ENCODE data around the gene TRAM1L1. TPM values are rescaled to one million over a fixed set of nuclear protein-coding genes. Genes with fewer than 3 reads are reported as not detected.

Gene TRAM1L1
- total RNA-seq, 4 donors from 2014 or later = 0.58 to 1.7 (median 1.5) TPM

GRCh38 chr4:117077760-117078159, 7.6 kb downstream of the TRAM1L1 start:
- no peaks in the 10 kb centered on the region for H3K4me1 ChIP-seq
- peaks cover 0 to 5% (median 0%) of the 10 kb centered on the region in 3 donors for H3K9me3 ChIP-seq
- no peaks in the 10 kb centered on the region for H3K27me3 ChIP-seq
- ATAC-seq = no peak
- no peaks in the 10 kb centered on the region for H3K36me3 ChIP-seq
- no peak for TF ChIP-seq EP300 (IDR thresholded peaks at IDR 0.05)
- TF ChIP-seq POLR2A (IDR thresholded peaks at IDR 0.05) = no peak
- no peak for TF ChIP-seq POLR2AphosphoS5 (IDR thresholded peaks at IDR 0.05)
- TF ChIP-seq CTCF (IDR thresholded peaks at IDR 0.05) = no peak
- no peak overlapping the region for H3K4me3 ChIP-seq
- WGBS, 2 donors (ENCODE audit: low coverage in 1 of 2) = 71 to 82% methylated on average over 2 of the region's 2 CpGs
- no peak overlapping the region for H3K27ac ChIP-seq

GRCh38 chr4:117068120-117068519, 17.3 kb downstream of the TRAM1L1 start:
- H3K27ac ChIP-seq = no peak overlapping the region
- H3K4me1 ChIP-seq = no peaks in the 10 kb centered on the region
- no peaks in the 10 kb centered on the region for H3K9me3 ChIP-seq
- WGBS, 2 donors (ENCODE audit: low coverage in 1 of 2) = 83 to 91% methylated on average over 3 of the region's 3 CpGs
- H3K36me3 ChIP-seq = no peaks in the 10 kb centered on the region
- H3K27me3 ChIP-seq = no peaks in the 10 kb centered on the region
- TF ChIP-seq POLR2A (IDR thresholded peaks at IDR 0.05) (no peak), POLR2AphosphoS5 (IDR thresholded peaks at IDR 0.05) (no peak), CTCF (IDR thresholded peaks at IDR 0.05) (no peak), EP300 (IDR thresholded peaks at IDR 0.05) (no peak)
- ATAC-seq = no peak
- no peak overlapping the region for H3K4me3 ChIP-seq

GRCh38 chr4:117063961-117064696, 21.2 kb downstream of the TRAM1L1 start:
- H3K4me1 ChIP-seq = no peaks in the 10 kb centered on the region
- H3K27ac ChIP-seq = no peak overlapping the region
- no peak for ATAC-seq
- TF ChIP-seq POLR2AphosphoS5 (IDR thresholded peaks at IDR 0.05) (no peak), POLR2A (IDR thresholded peaks at IDR 0.05) (no peak), EP300 (IDR thresholded peaks at IDR 0.05) (no peak), CTCF (IDR thresholded peaks at IDR 0.05) (no peak)
- H3K4me3 ChIP-seq = no peak overlapping the region
- 49 to 54% methylated on average over 1 to 2 of the region's 2 CpGs for WGBS, 2 donors (ENCODE audit: low coverage in 1 of 2)
- H3K9me3 ChIP-seq = no peaks in the 10 kb centered on the region
- H3K27me3 ChIP-seq = no peaks in the 10 kb centered on the region
- no peaks in the 10 kb centered on the region for H3K36me3 ChIP-seq

- no peak overlapping the region for H3K27ac ChIP-seq
- no peaks in the 10 kb centered on the region for H3K4me1 ChIP-seq
- 73 to 85% methylated on average over 5 of the region's 5 CpGs for WGBS, 2 donors (ENCODE audit: low coverage in 1 of 2)
- no peaks in the 10 kb centered on the region for H3K9me3 ChIP-seq
- ATAC-seq = no peak
- no peaks in the 10 kb centered on the region for H3K36me3 ChIP-seq
- no peak overlapping the region for H3K4me3 ChIP-seq
- TF ChIP-seq CTCF (IDR thresholded peaks at IDR 0.05) = no peak
- no peak for TF ChIP-seq POLR2A (IDR thresholded peaks at IDR 0.05)
- TF ChIP-seq EP300 (IDR thresholded peaks at IDR 0.05) = no peak
- no peak for TF ChIP-seq POLR2AphosphoS5 (IDR thresholded peaks at IDR 0.05)
- no peaks in the 10 kb centered on the region for H3K27me3 ChIP-seq
Observed at GRCh38 chr4:117042962-117043361, 42.4 kb downstream of the TRAM1L1 start.
